HCT116 (cell line): ENCODE measurements around the gene TMCC1.

ENCODE experiments used
- POLR2A ChIP-seq: IDR thresholded peaks from 2 replicates; pipeline ENCODE4 v1.7.0; 2011; ENCODE audit warnings: borderline replicate concordance; ENCODE audit not compliant: insufficient read depth, insufficient read length; ENCODE audit errors: extremely low read depth
- RAD21 ChIP-seq: IDR thresholded peaks from 2 replicates; pipeline ENCODE4 v1.6.1; 2012; ENCODE audit warnings: low read depth, mild to moderate bottlenecking
- TF ChIP-seq, protein P1 (sequence below), 3 experiments: fragments of 200-600 bp in 1 of 3; sonication (generic) in 1 of 3; IDR thresholded peaks in 2 of 3; conservative IDR thresholded peaks in 1 of 3; 2 replicates each; pipeline ENCODE4 v1.5.1; 2012 to 2017; ENCODE audit warnings: low read depth in 2 of 3, low read length in 2 of 3, antibody characterized with exemption in 1 of 3, borderline replicate concordance in 1 of 3, control low read depth in 1 of 3, mild to moderate bottlenecking in 1 of 3, mixed read lengths in 1 of 3, mixed run types in 1 of 3, moderate library complexity in 1 of 3; ENCODE audit not compliant: insufficient read depth in 1 of 3
- TF ChIP-seq, protein P2 (sequence below): IDR thresholded peaks from 2 replicates; pipeline ENCODE4 v1.6.1; 2012; ENCODE audit warnings: low read depth
- TF ChIP-seq, protein P3 (sequence below): IDR thresholded peaks from 2 replicates; pipeline ENCODE4 v1.6.1; 2012

DNA sequence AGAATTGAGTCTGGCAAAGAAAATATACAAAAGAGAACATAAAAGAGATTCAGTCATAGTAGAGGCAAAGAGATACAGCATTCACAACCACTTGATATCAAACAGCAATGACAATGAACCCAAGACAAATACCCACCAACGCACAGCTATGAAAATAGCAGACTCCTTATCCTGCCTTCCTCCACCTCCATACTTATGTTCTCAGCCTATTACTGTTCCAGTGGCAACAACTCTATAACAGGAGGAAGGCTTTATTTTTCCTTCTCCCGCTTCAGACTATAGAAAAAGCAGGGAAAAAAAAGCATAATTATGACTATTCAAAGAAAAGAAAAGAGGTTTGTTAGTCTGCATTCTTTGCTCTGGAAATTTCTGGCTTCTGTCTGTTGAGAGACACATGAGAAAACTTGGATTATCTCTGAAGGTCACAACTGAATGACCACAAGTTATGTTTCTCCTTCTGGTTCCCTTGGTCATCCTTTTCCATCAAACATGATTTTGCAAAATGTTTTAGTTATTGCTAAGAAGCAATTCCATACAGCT, 205.9 kb downstream of the TMCC1 start:
- TF ChIP-seq, protein P1, sequence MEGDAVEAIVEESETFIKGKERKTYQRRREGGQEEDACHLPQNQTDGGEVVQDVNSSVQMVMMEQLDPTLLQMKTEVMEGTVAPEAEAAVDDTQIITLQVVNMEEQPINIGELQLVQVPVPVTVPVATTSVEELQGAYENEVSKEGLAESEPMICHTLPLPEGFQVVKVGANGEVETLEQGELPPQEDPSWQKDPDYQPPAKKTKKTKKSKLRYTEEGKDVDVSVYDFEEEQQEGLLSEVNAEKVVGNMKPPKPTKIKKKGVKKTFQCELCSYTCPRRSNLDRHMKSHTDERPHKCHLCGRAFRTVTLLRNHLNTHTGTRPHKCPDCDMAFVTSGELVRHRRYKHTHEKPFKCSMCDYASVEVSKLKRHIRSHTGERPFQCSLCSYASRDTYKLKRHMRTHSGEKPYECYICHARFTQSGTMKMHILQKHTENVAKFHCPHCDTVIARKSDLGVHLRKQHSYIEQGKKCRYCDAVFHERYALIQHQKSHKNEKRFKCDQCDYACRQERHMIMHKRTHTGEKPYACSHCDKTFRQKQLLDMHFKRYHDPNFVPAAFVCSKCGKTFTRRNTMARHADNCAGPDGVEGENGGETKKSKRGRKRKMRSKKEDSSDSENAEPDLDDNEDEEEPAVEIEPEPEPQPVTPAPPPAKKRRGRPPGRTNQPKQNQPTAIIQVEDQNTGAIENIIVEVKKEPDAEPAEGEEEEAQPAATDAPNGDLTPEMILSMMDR (IDR thresholded peaks at IDR 0.05 in 2 of 3, conservative IDR thresholded peaks at IDR 0.05 in 1 of 3; ENCODE audit: borderline replicate concordance in 1 of 3, insufficient read depth in 1 of 3, low read depth in 2 of 3, low read length in 2 of 3), result no peak
- TF ChIP-seq, protein P2, sequence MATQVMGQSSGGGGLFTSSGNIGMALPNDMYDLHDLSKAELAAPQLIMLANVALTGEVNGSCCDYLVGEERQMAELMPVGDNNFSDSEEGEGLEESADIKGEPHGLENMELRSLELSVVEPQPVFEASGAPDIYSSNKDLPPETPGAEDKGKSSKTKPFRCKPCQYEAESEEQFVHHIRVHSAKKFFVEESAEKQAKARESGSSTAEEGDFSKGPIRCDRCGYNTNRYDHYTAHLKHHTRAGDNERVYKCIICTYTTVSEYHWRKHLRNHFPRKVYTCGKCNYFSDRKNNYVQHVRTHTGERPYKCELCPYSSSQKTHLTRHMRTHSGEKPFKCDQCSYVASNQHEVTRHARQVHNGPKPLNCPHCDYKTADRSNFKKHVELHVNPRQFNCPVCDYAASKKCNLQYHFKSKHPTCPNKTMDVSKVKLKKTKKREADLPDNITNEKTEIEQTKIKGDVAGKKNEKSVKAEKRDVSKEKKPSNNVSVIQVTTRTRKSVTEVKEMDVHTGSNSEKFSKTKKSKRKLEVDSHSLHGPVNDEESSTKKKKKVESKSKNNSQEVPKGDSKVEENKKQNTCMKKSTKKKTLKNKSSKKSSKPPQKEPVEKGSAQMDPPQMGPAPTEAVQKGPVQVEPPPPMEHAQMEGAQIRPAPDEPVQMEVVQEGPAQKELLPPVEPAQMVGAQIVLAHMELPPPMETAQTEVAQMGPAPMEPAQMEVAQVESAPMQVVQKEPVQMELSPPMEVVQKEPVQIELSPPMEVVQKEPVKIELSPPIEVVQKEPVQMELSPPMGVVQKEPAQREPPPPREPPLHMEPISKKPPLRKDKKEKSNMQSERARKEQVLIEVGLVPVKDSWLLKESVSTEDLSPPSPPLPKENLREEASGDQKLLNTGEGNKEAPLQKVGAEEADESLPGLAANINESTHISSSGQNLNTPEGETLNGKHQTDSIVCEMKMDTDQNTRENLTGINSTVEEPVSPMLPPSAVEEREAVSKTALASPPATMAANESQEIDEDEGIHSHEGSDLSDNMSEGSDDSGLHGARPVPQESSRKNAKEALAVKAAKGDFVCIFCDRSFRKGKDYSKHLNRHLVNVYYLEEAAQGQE, result no peak
- TF ChIP-seq, protein P3, sequence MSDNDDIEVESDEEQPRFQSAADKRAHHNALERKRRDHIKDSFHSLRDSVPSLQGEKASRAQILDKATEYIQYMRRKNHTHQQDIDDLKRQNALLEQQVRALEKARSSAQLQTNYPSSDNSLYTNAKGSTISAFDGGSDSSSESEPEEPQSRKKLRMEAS, result no peak
- TF ChIP-seq RAD21 (no peak), POLR2A (no peak)
